Measurements from ENCODE around the gene METTL26.

The METTL26 gene

GRCh38 chr16:674214-674881, 38.2 kb upstream of the METTL26 start:
- TF ChIP-seq CTCF (conservative IDR thresholded peaks at IDR 0.05; ENCODE audit: control insufficient read depth, insufficient read depth, low read depth, low read length): no peak
- no peak overlapping the region for H3K4me3 ChIP-seq (ENCODE audit: control insufficient read depth, low read depth, low read length)
- no peak for DNase-seq (ENCODE audit: low read depth)

- DNase-seq (ENCODE audit: low read depth): no peak
- H3K4me3 ChIP-seq (ENCODE audit: control insufficient read depth, low read depth, low read length): no peak overlapping the region
- TF ChIP-seq CTCF (conservative IDR thresholded peaks at IDR 0.05; ENCODE audit: control insufficient read depth, insufficient read depth, low read depth, low read length): no peak
These were observed 37.4 kb upstream of the METTL26 start for GRCh38 chr16:673399-673991.

- H3K4me3 ChIP-seq (ENCODE audit: control insufficient read depth, low read depth, low read length): no peak overlapping the region
- no peak for TF ChIP-seq CTCF (conservative IDR thresholded peaks at IDR 0.05; ENCODE audit: control insufficient read depth, insufficient read depth, low read depth, low read length)
- DNase-seq (ENCODE audit: low read depth): no peak
These were observed 36.7 kb upstream of the METTL26 start for GRCh38 chr16:672851-673250.

- no peak overlapping the region for H3K4me3 ChIP-seq (ENCODE audit: control insufficient read depth, low read depth, low read length)
- no peak for DNase-seq (ENCODE audit: low read depth)
- no peak for TF ChIP-seq CTCF (conservative IDR thresholded peaks at IDR 0.05; ENCODE audit: control insufficient read depth, insufficient read depth, low read depth, low read length)
These were observed 36.3 kb upstream of the METTL26 start for GRCh38 chr16:672371-672770.

GRCh38 chr16:671353-672131, 35.4 kb upstream of the METTL26 start:
- no peak for DNase-seq (ENCODE audit: low read depth)
- no peak overlapping the region for H3K4me3 ChIP-seq (ENCODE audit: control insufficient read depth, low read depth, low read length)
- TF ChIP-seq CTCF (conservative IDR thresholded peaks at IDR 0.05; ENCODE audit: control insufficient read depth, insufficient read depth, low read depth, low read length): no peak

- TF ChIP-seq CTCF (conservative IDR thresholded peaks at IDR 0.05; ENCODE audit: control insufficient read depth, insufficient read depth, low read depth, low read length): no peak
- H3K4me3 ChIP-seq (ENCODE audit: control insufficient read depth, low read depth, low read length): no peak overlapping the region
- DNase-seq (ENCODE audit: low read depth): no peak
These were observed 34.6 kb upstream of the METTL26 start for GRCh38 chr16:670485-671352.
